Heart right ventricle (tissue), 16 donors: ENCODE data around the gene BTBD9. TPM values are rescaled to one million over a fixed set of nuclear protein-coding genes. Genes with fewer than 3 reads are reported as not detected.

Experiments
- ATAC-seq, 8 donors: fragments of 200-7000 bp; cut with Tn5 transposase; one replicate each; pipeline ENCODE4 v1.9.1; 2020; ENCODE audit warnings: mild to moderate bottlenecking in 8 of 8, moderate library complexity in 8 of 8, moderate number of reproducible peaks in 1 of 8
- DNase-seq, 2 donors: peaks; one replicate each; pipeline ENCODE4 v3.0.0-alpha.2; 2020
- H3K27ac ChIP-seq, 10 donors: fragments of 200-600 bp; sonication (generic) in 2 of 10; one replicate each; pipeline versions ENCODE4 v1.5.0 to v1.8.0; 2020 to 2022; ENCODE audit warnings: mild to moderate bottlenecking in 3 of 10
- H3K27me3 ChIP-seq, 7 donors: fragments of 200-600 bp; one replicate each; pipeline ENCODE4 v1.8.0; 2021 to 2022; ENCODE audit warnings: mild to moderate bottlenecking in 2 of 7
- H3K36me3 ChIP-seq, 9 donors: fragments of 200-600 bp; sonication (generic) in 1 of 9; one replicate each; pipeline versions ENCODE4 v1.5.0 to v1.8.0; 2020 to 2022; ENCODE audit warnings: mild to moderate bottlenecking in 2 of 9
- H3K4me1 ChIP-seq, 9 donors: fragments of 200-600 bp; sonication (generic) in 1 of 9; one replicate each; pipeline versions ENCODE4 v1.5.0 to v1.8.0; 2020 to 2022; ENCODE audit warnings: mild to moderate bottlenecking in 4 of 9
- H3K4me3 ChIP-seq, 10 donors: fragments of 200-600 bp; sonication (generic) in 2 of 10; one replicate each; pipeline versions ENCODE4 v1.5.0 to v1.8.0; 2020 to 2022; ENCODE audit warnings: mild to moderate bottlenecking in 7 of 10, moderate library complexity in 2 of 10
- H3K9me3 ChIP-seq, 11 donors: fragments of 200-600 bp in 10 of 11; sonication (generic) in 2 of 11; one replicate each; pipeline versions ENCODE4 v1.5.0 to v1.8.0; 2013 to 2022; ENCODE audit warnings: mild to moderate bottlenecking in 2 of 11, control low read depth in 1 of 11, moderate library complexity in 1 of 11
- whole genome bisulfite sequencing, 2 donors: extraction: QIAGEN DNeasy Blood & Tissue Kit; methylation state at CpG; one replicate each; pipeline ENCODE4 v1.1.7; 2013; ENCODE audit warnings: inconsistent platforms in 1 of 2; 5-methylcytosine and 5-hydroxymethylcytosine counted together
- intact Hi-C, 10 donors: fragments of 100-400 bp; cut with DNase I; formaldehyde crosslinking; loops; one replicate each; pipeline versions ENCODE4 v1.11.1 to v1.14.2; 2022
- polyA plus RNA-seq, 2 donors: library from polyadenylated mRNA; stranded (reverse); fragments of 200-250 nt; gene quantifications; one replicate each; pipeline ENCODE4 v1.2.3, GENCODE V29; 2013
- total RNA-seq, 10 donors: library from RNA; stranded (reverse); fragmentation: NEBNext Ultra II Directional in 3 of 10; extraction: Animal tissue kit (Norgen Biotek cat#: 25700) in 3 of 10; gene quantifications; one replicate each; pipeline versions ENCODE4 v1.2.1 to v1.2.4, GENCODE V29; 2021 to 2023
- TF ChIP-seq, protein P1 (sequence below), 9 donors: fragments of 200-600 bp; sonication (generic) in 2 of 9; IDR thresholded peaks; one replicate each; pipeline versions ENCODE4 v1.5.0 to v1.8.0; 2021 to 2022; ENCODE audit warnings: antibody characterized with exemption in 9 of 9, mild to moderate bottlenecking in 5 of 9, moderate library complexity in 1 of 9
- donor health status: Arrhythmogenic right ventricular cardiomyopathy.
- donor health status: ischemic (EF 13 %, LVEDD 7.1; RV severe dilation, severe dysfunction).
- donor health status: healthy with polysubstance abuse.
- donor health status: DM: no; HTN: yes; CAD: no.
- donor health status: DM: no; HTN: no; CAD: no.
- donor health status: ischemic (EF 25% LVEDD 6.9; RV normal size, moderate dysfunction).
- donor health status: ischemic (EF 25% LVEDD 5.7; RV mildly dilated, moderate dysfunction).
- donor health status: healthy.
- donor health status: DM: yes; HTN: yes; CAD: no.
- donor health status: Ischemic cardiomyopathy.
- donor health status: ischemic (EF 35%, LVEDD 5.7; RV mildly dilated, moderate dysfunction).
- donor health status: nonischemic (EF 11% LVEDD 7.7; RV severe dilation, severe dysfunction).
- donor health status: DM: yes; HTN: yes; CAD: no.
- donor health status: PGD.
- donor health status: ischemic (EF 29% LVEDD 5.4; RV normal size, mild dysfunction).
- donor health status: nonischemic (EF 23%, LVEDD 6.1; RV moderate dilation, normal function).

BTBD9 gene
- total and polyA plus RNA-seq, 12 donors: 4.2 to 27.7 (median 18.3) TPM

DNA sequence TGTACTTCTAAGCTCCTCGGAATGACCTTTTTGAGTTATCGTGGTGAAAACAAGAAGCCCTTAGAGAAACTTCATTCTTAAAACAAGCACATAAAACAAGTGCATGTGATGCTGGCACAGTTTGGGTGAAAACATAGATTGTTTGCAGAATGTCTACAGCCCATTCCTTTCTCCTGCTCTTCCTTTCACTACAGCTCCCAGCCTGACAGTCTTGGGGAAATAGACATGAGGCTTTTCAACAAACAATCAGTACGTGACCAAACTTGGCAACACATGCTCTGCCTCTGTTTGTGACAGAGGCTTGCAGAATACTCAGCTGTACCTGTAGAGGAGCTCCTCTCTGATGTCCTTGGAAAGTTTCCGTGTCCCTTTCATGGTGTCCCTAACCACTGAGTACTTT, 498.6 kb downstream of the BTBD9 start:
- Histone ChIP-seq H3K9me3 (no peaks in the 10 kb centered on the region), H3K4me3 (no peak overlapping the region), H3K36me3 (peaks cover 0 to 12% (median 0%) of the 10 kb centered on the region in 9 donors), H3K27me3 (no peaks in the 10 kb centered on the region), H3K27ac (no peak overlapping the region), H3K4me1 (peaks cover 0 to 23% (median 2%) of the 10 kb centered on the region in 9 donors)
- 75 to 78% methylated on average over 4 of the region's 4 CpGs for WGBS, 2 donors
- ATAC-seq (no peak), DNase-seq (no peak)
- TF ChIP-seq, protein P1, sequence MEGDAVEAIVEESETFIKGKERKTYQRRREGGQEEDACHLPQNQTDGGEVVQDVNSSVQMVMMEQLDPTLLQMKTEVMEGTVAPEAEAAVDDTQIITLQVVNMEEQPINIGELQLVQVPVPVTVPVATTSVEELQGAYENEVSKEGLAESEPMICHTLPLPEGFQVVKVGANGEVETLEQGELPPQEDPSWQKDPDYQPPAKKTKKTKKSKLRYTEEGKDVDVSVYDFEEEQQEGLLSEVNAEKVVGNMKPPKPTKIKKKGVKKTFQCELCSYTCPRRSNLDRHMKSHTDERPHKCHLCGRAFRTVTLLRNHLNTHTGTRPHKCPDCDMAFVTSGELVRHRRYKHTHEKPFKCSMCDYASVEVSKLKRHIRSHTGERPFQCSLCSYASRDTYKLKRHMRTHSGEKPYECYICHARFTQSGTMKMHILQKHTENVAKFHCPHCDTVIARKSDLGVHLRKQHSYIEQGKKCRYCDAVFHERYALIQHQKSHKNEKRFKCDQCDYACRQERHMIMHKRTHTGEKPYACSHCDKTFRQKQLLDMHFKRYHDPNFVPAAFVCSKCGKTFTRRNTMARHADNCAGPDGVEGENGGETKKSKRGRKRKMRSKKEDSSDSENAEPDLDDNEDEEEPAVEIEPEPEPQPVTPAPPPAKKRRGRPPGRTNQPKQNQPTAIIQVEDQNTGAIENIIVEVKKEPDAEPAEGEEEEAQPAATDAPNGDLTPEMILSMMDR (IDR thresholded peaks at IDR 0.05): no peak
- intact Hi-C loops: no loop called here

DNA sequence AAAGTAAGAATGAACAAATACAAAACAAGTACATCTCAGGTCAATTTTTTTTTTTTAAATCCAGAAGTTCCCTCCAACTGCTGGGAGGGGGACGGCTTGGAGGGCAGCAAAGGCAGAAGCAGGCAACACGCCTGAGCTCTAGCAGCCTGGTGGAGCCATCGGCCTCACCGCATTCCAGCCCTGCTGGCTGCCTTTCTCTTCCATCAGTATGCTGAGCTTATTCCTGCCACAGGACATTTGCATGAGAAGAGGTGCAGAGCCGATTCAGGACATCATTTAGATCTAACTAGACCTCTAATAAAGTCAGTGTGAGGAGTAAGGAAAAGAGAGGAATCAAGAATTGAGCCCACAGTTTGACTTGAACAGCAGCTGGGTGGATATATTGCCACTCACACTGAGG, 501.4 kb downstream of the BTBD9 start:
- 87 to 91% methylated on average over 5 of the region's 5 CpGs for WGBS, 2 donors
- ATAC-seq (no peak), DNase-seq (no peak)
- TF ChIP-seq, protein P1 (IDR thresholded peaks at IDR 0.05): no peak
- intact Hi-C loops: no loop called here
- Histone ChIP-seq H3K4me1 (peaks cover 0 to 26% (median 10%) of the 10 kb centered on the region in 9 donors), H3K9me3 (no peaks in the 10 kb centered on the region), H3K27me3 (no peaks in the 10 kb centered on the region), H3K27ac (no peak overlapping the region), H3K4me3 (no peak overlapping the region), H3K36me3 (peaks cover 0 to 7% (median 0%) of the 10 kb centered on the region in 9 donors)

DNA sequence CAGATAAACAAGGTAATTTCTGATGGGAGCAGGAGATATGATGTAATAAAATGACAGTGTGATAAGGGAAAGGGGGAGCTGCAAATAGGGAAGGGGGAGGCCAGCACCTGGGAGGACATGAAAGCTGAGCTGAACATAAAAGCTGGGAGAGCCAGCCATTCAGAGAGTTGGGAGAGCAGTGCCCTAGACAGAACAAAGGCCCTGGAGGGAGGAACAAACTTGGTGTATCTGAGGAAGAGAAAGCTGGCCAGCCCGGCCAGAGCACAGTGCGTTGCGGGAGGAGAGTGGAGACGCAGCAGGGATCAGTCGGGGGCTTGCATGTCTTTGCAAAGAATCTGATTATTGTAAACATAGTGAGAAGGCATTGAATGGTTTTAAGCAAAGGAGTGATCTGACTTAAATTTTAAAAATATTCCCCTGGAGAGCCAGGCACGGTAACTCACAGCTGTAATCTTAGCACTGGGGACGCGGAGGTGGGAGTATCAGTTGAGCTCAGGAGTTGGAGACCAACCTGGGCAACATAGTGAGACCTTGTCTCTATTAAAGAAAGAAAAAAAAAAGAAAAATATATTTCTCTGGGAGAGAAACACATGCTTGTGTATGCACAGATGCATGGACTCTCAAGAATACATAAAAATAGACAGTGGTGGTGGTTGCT, 502.0 kb downstream of the BTBD9 start:
- Histone ChIP-seq H3K27ac (no peak overlapping the region), H3K9me3 (no peaks in the 10 kb centered on the region), H3K27me3 (no peaks in the 10 kb centered on the region), H3K4me3 (no peak overlapping the region), H3K36me3 (peaks cover 0 to 7% (median 0%) of the 10 kb centered on the region in 9 donors), H3K4me1 (peaks cover 0 to 23% (median 9%) of the 10 kb centered on the region in 9 donors)
- TF ChIP-seq, protein P1 (IDR thresholded peaks at IDR 0.05): no peak
- no peak for ATAC-seq
- intact Hi-C loops: no loop called here
- WGBS, 2 donors: 92 to 96% methylated on average over 8 of the region's 8 CpGs
- DNase-seq: no peak

DNA sequence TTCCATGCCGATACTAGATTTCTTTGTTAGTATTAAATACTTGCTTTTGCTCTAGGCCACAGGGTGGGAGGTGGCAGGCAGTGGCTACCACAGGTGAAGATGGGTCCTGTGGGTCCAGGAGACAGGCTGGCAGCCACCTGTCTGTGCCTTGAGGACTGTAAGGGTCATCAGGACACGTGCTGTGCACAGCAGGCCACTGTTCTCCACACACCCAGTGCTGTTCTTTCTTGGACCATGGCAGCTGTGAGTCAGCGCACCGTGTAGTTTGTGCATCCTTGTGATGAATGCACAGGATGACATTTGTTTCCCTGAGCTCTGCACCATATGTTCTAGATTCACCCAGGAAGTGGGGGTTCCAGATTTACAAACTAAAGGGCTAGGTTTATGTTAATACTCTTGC, 503.2 kb downstream of the BTBD9 start:
- DNase-seq (no peak), ATAC-seq (no peak)
- Histone ChIP-seq H3K4me3 (no peak overlapping the region), H3K4me1 (peaks cover 0 to 28% (median 15%) of the 10 kb centered on the region in 9 donors), H3K9me3 (no peaks in the 10 kb centered on the region), H3K36me3 (peaks cover 0 to 13% (median 0%) of the 10 kb centered on the region in 9 donors), H3K27ac (no peak overlapping the region), H3K27me3 (no peaks in the 10 kb centered on the region)
- 92% methylated on average over 4 of the region's 4 CpGs for WGBS, 2 donors
- TF ChIP-seq, protein P1 (IDR thresholded peaks at IDR 0.05): no peak
- intact Hi-C loops: no loop called here
